Vagina (tissue), 2 donors: ENCODE results near the gene TPO. TPM values are rescaled to one million over a fixed set of nuclear protein-coding genes. Genes with fewer than 3 reads are reported as not detected.

Experiments
- DNase-seq, 2 donors: peaks; one replicate each; pipeline ENCODE4 v3.0.0-alpha.2; 2017; ENCODE audit errors: extremely low spot score in 2 of 2
- H3K27ac ChIP-seq: fragments of 200-600 bp; sonication (generic); one replicate; pipeline ENCODE4 v1.5.1; 2019
- H3K27me3 ChIP-seq: fragments of 200-600 bp; sonication (generic); one replicate; pipeline ENCODE4 v1.5.1; 2019
- H3K36me3 ChIP-seq, 2 donors: fragments of 200-600 bp; sonication (generic); one replicate each; pipeline ENCODE4 v1.5.1; 2017 to 2019
- H3K4me1 ChIP-seq: fragments of 200-600 bp; sonication (generic); one replicate; pipeline ENCODE4 v1.5.1; 2019
- H3K4me3 ChIP-seq, 2 donors: fragments of 200-600 bp; sonication (generic); 1 replicate in 1 of 2; 2 replicates in 1 of 2; pipeline ENCODE4 v1.5.1; 2016 to 2019
- H3K9me3 ChIP-seq: fragments of 200-600 bp; sonication (generic); one replicate; pipeline ENCODE4 v1.5.1; 2019
- CTCF ChIP-seq, 3 experiments: fragments of 450-650 bp in 2 of 3; fragments of 200-600 bp in 1 of 3; sonication (generic) in 1 of 3; IDR thresholded peaks; one replicate each; pipeline ENCODE4 v1.5.1; 2017 to 2019; ENCODE audit warnings: antibody characterized with exemption in 3 of 3, mild to moderate bottlenecking in 2 of 3, moderate library complexity in 2 of 3
- POLR2A ChIP-seq, 2 donors: fragments of 450-650 bp; IDR thresholded peaks; one replicate each; pipeline ENCODE4 v1.6.1; 2017; ENCODE audit warnings: antibody characterized with exemption in 2 of 2, mild to moderate bottlenecking in 2 of 2, moderate library complexity in 2 of 2
- POLR2AphosphoS5 ChIP-seq, 2 donors: sonication (generic); formaldehyde crosslinking; IDR thresholded peaks; one replicate each; pipeline ENCODE4 v1.9.0; 2017; ENCODE audit warnings: antibody characterized with exemption in 2 of 2, mild to moderate bottlenecking in 2 of 2, low read depth in 1 of 2; ENCODE audit not compliant: insufficient read depth in 1 of 2
- intact Hi-C: fragments of 100-400 bp; cut with DNase I; formaldehyde crosslinking; loops from one replicate; pipeline ENCODE4 v1.15.1; 2023
- total RNA-seq: library from RNA; depleted of rRNA; stranded (reverse); fragments of >200 nt; gene quantifications from one replicate; pipeline ENCODE4 v1.2.3, GENCODE V29; 2016

TPO gene
- total RNA-seq, 1 donor from 2014 or later = 2.0 TPM

DNA sequence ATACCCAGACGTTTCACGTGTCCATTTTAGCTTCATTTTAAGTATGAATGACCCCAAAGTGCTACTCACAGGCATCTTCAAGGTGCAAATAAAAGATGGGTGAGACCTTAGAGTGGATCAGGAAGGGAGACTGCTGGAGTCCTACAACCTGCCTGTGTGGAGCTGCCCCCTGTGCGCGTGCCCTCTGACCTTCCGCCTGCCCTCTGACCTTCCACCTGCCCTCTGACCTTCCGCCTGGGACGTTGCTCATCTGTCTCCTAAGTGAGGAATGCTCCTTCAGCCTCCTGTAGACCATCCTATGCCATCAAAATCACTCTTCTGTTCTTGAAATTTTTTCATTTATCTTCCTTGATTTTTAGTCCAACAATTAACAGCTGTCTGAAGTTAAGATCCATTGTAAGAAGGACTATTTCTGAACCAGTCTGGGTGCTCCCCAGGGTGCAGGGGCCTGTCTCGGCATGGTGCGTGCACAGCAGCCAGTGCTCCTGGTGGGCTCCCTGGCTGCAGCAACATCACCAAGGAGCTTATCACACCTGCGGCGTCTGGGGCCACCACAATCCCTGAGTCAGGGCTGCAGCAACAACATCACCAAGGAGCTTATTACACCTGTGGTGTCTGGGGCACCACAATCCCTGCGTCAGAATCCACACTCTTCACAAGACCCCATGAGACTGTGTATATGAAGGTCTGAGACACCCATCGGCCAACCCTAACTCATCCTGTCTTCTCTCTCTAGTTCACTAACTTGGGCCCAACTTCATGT, 86.0 kb downstream of the TPO start:
- Histone ChIP-seq H3K36me3 (no peaks in the 10 kb centered on the region), H3K4me1 (no peaks in the 10 kb centered on the region), H3K27ac (no peak overlapping the region), H3K27me3 (no peaks in the 10 kb centered on the region), H3K4me3 (no peak overlapping the region), H3K9me3 (no peaks in the 10 kb centered on the region)
- intact Hi-C loops = no loop called here
- TF ChIP-seq POLR2A (IDR thresholded peaks at IDR 0.05) (no peak), POLR2AphosphoS5 (IDR thresholded peaks at IDR 0.05; ENCODE audit: insufficient read depth in 1 of 2, low read depth in 1 of 2) (no peak)
- DNase-seq = no peak

DNA sequence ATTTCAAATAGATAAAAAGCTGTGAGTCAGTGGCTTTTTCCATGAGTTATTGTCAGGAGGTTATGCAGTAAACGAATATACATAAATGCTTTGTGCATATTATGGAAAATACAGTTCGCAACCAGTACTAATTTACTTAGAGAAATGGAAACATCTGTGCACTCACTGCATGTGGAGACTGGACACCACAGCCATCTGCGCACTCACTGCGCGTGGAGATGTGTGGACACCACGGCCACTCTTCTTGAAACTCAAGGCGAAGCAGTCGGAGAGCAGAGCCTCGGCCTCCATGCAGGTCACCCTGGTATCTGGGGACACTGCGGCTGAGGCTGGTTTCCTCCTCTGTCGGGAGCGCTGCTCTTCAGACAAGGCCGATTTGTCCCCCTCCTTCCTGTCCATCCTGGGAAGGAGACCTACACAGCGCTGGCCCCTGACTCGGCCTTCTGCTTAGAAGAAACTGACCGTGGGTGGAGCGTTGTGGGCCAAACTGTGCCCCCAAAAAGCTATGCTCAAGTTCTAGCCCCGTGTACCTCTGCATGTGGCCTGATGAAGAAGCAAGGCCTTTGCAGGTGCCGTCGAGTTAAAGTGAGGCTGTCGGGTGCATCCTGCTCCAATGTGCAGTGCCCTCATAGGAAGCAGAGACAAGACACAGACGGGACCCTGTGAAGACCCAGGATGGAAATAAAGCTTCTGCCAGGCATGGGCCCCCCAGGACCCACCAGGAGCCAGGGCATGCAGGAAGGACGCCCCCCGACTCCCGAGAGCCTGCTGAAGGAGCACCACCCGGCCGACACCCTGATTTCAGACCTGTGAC, 88.0 kb downstream of the TPO start:
- no peak overlapping the region for H3K27ac ChIP-seq
- no peaks in the 10 kb centered on the region for H3K4me1 ChIP-seq
- no peak overlapping the region for H3K4me3 ChIP-seq
- intact Hi-C loops = no loop called here
- no peak for DNase-seq
- no peaks in the 10 kb centered on the region for H3K36me3 ChIP-seq
- TF ChIP-seq CTCF (IDR thresholded peaks at IDR 0.05) (no peak), POLR2A (IDR thresholded peaks at IDR 0.05) (no peak), POLR2AphosphoS5 (IDR thresholded peaks at IDR 0.05; ENCODE audit: insufficient read depth in 1 of 2, low read depth in 1 of 2) (no peak)
- no peaks in the 10 kb centered on the region for H3K27me3 ChIP-seq
- H3K9me3 ChIP-seq = no peaks in the 10 kb centered on the region

GRCh38 chr2:1501991-1502390, 88.7 kb downstream of the TPO start:
- no peaks in the 10 kb centered on the region for H3K27me3 ChIP-seq
- intact Hi-C loops = no loop called here
- DNase-seq = no peak
- no peaks in the 10 kb centered on the region for H3K36me3 ChIP-seq
- no peak overlapping the region for H3K27ac ChIP-seq
- TF ChIP-seq POLR2A (IDR thresholded peaks at IDR 0.05) (no peak), POLR2AphosphoS5 (IDR thresholded peaks at IDR 0.05; ENCODE audit: insufficient read depth in 1 of 2, low read depth in 1 of 2) (no peak), CTCF (IDR thresholded peaks at IDR 0.05) (no peak)
- H3K4me3 ChIP-seq = no peak overlapping the region
- no peaks in the 10 kb centered on the region for H3K9me3 ChIP-seq
- H3K4me1 ChIP-seq = no peaks in the 10 kb centered on the region

DNA sequence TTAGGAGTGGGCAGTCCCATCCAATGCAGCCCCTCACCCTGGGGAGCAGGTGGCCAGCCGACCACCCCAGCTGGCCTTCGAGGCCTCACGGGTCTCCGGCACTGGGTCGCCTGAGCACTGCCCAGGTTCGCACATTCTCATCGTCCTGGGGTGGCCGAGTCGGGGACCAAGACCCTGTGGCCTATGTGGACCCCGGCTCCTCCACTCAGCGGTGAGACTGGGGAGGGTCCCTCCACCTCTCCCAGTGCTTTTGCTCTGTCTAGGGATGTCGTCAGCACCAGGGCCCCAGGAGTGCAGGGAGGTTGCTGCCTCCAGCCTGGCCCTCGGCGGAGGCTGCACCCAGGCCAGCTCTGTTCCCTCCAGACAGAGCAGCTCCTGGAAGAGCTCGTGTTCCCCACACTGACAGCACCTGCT, 89.6 kb downstream of the TPO start:
- Histone ChIP-seq H3K27ac (no peak overlapping the region), H3K4me1 (no peaks in the 10 kb centered on the region), H3K36me3 (no peaks in the 10 kb centered on the region), H3K4me3 (no peak overlapping the region), H3K27me3 (no peaks in the 10 kb centered on the region), H3K9me3 (no peaks in the 10 kb centered on the region)
- no peak for TF ChIP-seq CTCF (IDR thresholded peaks at IDR 0.05)
- no peak for TF ChIP-seq POLR2A (IDR thresholded peaks at IDR 0.05)
- no peak for TF ChIP-seq POLR2AphosphoS5 (IDR thresholded peaks at IDR 0.05; ENCODE audit: insufficient read depth in 1 of 2, low read depth in 1 of 2)
- no peak for DNase-seq
- intact Hi-C loops = no loop called here

- intact Hi-C loops = no loop called here
- no peaks in the 10 kb centered on the region for H3K36me3 ChIP-seq
- no peaks in the 10 kb centered on the region for H3K27me3 ChIP-seq
- H3K9me3 ChIP-seq = no peaks in the 10 kb centered on the region
- H3K27ac ChIP-seq = no peak overlapping the region
- H3K4me3 ChIP-seq = no peak overlapping the region
- H3K4me1 ChIP-seq = no peaks in the 10 kb centered on the region
- TF ChIP-seq CTCF (IDR thresholded peaks at IDR 0.05) = no peak
- no peak for TF ChIP-seq POLR2A (IDR thresholded peaks at IDR 0.05)
- no peak for DNase-seq
Observed at GRCh38 chr2:1503471-1504310, 90.4 kb downstream of the TPO start.
